Left colon (tissue), 2 donors: Measurements from ENCODE around the gene TMPRSS11E. TPM values are rescaled to one million over a fixed set of nuclear protein-coding genes. Genes with fewer than 3 reads are reported as not detected.
"Not testable (repeated sequence)": the region's sequence is repeated elsewhere in the genome, so short reads cannot be mapped to it uniquely, and the experiment has no call there.

Experiments used
- ATAC-seq: fragments of 200-7000 bp; cut with Tn5 transposase; one replicate; pipeline ENCODE4 v1.9.1; 2020; ENCODE audit warnings: mild to moderate bottlenecking, moderate library complexity
- DNase-seq, 2 donors: peaks; one replicate each; pipeline ENCODE4 v3.0.0-alpha.2; 2020
- intact Hi-C, 2 donors: fragments of 100-400 bp; cut with DNase I in 1 of 2; cut with micrococcal nuclease in 1 of 2; formaldehyde crosslinking; loops; one replicate each; pipeline versions ENCODE4 v1.11.2 to v1.14.0; 2022; cut with DNase I, micrococcal nuclease
- long read RNA-seq: library from polyadenylated mRNA; unstranded; transcript quantifications from one replicate; pipeline ENCODE4 v2.0.0, GENCODE V29; 2021
- total RNA-seq, 2 donors: library from RNA; stranded (reverse); fragmentation: NEBNext Ultra II Directional; extraction: Animal tissue kit (Norgen Biotek cat#: 25700); gene quantifications; one replicate each; pipeline ENCODE4 v1.2.1, GENCODE V29; 2021
- donor health status: DM: no; HTN: no; CAD: no.
- donor health status: DM: yes; HTN: yes; CAD: no.

The TMPRSS11E gene, protein sequence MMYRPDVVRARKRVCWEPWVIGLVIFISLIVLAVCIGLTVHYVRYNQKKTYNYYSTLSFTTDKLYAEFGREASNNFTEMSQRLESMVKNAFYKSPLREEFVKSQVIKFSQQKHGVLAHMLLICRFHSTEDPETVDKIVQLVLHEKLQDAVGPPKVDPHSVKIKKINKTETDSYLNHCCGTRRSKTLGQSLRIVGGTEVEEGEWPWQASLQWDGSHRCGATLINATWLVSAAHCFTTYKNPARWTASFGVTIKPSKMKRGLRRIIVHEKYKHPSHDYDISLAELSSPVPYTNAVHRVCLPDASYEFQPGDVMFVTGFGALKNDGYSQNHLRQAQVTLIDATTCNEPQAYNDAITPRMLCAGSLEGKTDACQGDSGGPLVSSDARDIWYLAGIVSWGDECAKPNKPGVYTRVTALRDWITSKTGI
- total RNA-seq = not detected
- long read RNA-seq = 0 reads

DNA sequence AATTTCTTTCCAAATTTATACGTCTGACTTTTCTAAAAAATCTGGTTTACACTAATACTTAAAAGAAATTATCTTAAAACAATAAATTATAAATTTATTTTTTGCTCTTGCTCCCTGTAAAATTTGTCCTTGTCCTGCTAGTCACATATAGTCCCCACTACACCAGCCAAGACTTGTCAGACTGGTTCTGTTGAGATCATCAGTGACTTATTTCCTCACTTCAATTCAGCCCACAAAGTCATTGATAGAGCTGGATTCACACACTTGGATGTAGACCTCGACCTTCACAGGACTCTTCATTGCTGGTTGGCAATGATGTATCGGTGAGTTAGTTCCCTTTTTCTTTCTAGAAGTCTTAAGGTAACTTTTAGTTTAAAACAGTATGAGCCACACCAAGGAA lies at the start of gene TMPRSS11E:
TSS of gene TMPRSS11E (plus strand) at position 263 of the 400 bp plus-strand sequence. CDS start at position 313, 50 bp downstream.
- ATAC-seq = no peak
- intact Hi-C loops = no loop called here
- no peak for DNase-seq

DNA sequence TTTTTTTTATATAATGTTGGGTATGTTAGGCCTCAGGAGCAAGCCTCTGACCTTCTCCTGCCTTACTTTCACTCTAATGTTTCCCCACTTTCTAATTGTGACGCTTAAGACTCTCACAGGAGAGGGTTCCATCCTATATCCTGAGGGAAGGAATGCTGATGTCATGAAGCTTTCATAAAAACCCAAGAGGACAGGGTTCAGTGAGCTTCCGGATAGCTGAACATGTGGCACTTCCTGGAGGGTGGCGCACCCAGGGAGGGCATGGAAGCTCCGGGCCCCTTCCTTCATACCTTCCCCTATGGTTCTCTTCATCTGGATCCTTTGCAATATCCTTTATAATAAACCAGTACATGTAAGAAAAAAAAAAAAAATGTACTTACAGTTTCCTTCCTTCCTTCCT lies 48.0 kb upstream of the TMPRSS11E start:
- intact Hi-C loops = no loop called here
- DNase-seq (no peak), ATAC-seq (no peak)

DNA sequence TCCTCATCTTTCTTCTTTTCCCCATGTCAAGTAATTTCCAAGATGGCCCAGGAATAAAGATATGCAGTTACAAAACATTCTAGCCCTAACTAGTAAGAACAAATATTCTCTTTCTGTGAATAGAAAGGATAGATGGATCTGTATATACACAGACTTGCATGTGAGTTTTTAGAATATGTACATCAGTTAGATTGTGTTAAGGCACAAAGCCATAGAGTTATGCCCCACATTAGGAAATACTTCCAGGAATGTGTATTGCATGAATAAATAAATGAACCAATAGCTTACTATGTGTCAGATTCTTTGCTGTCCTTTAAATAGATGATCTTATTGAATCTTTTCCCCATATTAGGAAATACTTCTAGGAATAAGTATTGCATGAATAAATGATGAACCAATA lies 46.0 kb upstream of the TMPRSS11E start:
- no peak for ATAC-seq
- no peak for DNase-seq
- intact Hi-C loops = no loop called here

DNA sequence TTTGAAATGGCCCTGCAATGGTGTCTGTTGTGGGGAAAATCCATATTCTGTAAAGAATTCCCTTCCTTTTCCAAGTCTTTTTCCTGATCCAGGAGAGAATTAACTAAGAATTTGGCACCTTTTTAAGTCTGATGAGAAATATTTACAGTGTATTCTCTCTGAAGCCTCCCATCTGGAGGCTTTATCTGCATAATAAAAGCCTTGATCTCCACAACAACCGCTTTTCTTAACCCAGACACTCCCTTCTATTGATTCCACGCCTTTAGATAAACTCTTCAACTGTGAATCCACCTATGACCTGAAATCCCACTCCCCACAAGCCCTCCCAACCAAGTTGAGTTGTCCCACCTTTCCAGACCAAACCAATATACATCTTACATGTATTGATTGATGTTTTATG lies 43.1 kb upstream of the TMPRSS11E start:
- no peak for DNase-seq
- intact Hi-C loops = no loop called here
- ATAC-seq = no peak

DNA sequence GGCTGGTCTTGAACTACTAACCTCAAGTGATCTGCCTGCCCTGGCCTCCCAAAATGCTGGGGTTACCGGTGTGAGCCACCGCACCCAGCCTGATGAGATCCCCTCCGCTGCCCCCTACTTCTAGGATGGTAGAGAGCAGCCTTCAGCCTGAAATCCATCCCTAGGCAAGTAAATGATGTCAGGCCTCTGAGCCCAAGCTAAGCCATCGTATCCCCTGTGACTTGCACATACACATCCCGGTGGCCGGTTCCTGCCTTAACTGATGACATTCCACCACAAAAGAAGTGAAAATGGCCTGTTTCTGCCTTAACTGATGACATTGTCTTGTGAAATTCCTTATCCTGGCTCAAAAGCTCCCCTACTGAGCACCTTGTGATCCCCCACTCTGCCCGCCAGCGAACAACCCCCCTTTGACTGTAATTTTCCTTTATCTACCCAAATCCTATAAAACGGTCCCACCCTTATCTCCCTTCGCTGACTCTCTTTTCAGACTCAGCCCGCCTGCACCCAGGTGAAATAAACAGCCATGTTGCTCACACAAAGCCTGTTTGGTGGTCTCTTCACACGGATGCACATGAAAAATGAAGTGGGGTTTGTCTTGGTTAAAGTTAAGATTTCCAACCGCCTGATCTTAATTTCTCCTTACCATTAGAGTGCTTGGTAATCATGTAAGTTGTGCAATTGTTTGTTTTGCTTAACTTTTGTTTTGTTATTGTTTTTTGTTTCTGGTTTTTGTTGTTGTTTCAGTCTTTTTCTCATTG lies 41.4 kb upstream of the TMPRSS11E start:
- ATAC-seq, intact Hi-C loops, DNase-seq: not testable (repeated sequence)

DNA sequence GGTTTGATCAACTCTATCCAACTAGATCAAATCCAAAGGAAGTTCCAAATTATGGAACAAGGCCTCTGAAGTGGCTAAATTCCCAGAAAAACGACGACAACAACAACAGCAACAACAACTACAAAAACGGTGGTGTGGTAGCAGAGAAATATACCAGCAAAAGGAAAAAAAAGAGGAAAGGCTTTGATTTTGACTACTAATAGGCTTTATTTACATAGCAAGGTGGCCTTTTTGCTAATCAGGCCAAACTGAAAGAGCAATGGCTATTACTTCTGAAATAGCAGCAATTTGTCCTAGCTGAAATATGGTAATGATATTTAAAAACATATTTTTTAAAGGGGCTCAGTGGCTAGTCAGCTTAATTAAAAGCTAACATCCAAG lies 40.8 kb upstream of the TMPRSS11E start:
- intact Hi-C loops = no loop called here
- DNase-seq (no peak), ATAC-seq (no peak)

DNA sequence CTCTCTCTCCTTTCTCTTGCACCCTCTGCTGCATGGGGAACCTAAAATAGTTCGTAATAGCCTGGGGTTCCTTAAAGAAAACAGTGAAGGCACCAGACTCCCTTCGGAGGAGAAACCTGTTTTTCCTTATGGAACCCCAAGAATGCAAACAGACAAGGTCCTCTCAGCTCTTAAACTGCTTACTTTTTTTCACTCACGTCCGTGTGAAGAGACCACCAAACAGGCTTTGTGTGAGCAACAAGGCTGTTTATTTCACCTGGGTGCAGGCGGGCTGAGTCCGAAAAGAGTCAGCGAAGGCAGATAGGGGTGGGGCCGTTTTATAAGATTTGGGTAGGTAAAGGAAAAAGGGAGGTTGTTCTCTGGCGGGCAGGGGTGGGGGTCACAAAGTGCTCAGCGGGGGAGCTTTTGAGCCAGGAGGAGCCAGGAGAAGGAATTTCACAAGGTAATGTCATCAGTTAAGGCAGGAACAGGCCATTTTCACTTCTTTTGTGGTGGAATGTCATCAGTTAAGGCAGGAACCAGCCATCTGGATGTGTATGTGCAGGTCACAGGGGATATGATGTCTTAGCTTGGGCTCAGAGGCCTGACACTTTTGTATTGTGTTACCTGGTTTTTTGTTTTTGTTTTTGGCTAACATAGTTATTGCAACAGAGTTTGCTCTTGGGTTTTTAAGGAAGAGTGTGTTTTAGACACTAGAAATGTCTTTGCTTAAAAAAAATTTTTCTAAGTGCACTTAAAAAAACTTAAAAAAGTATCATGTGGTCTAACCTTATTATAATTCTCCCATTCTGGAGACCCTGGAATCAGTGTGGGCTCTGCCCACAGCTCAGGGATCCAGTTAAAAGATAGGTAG lies 40.0 kb upstream of the TMPRSS11E start:
- ATAC-seq, intact Hi-C loops: not testable (repeated sequence)

DNA sequence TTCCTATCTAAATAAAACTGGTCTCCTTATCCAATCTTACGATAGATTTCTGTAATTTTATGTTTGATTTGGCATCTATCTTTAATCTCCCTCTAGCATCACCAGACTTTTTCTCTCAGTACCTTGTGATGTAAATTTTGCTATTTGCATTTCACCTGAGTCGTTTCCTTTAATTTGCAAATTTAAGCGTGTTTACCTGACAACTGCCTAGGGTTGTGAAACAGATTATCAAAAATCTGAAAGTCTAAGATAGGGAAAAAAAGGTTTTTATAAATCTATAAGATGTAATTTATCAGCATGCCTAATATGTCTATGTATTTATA lies 39.4 kb upstream of the TMPRSS11E start:
- ATAC-seq = no peak
- DNase-seq = no peak
- intact Hi-C loops = no loop called here

More for the DNA sequence above, 40.0 kb upstream of the TMPRSS11E start:
- DNase-seq = not testable (repeated sequence)

DNA sequence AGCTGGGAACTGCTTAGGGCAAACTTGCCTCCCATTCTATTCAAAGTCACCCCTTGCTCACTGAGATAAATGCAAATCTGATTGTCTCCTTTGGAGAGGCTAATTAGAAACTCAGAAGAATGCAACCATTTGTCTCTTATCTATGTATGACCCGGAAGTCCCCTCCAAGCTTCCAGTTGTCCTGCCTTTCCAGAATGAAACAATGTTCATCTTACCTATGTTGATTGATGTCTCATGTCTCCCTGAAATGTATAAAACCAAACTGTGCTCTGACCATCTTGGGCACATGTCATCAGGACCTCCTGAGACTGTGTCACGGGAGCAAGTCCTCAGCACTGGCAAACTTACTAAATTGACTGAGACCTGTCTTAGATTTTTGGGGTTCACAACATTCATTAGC lies 37.1 kb upstream of the TMPRSS11E start:
- no peak for ATAC-seq
- intact Hi-C loops = no loop called here
- no peak for DNase-seq

DNA sequence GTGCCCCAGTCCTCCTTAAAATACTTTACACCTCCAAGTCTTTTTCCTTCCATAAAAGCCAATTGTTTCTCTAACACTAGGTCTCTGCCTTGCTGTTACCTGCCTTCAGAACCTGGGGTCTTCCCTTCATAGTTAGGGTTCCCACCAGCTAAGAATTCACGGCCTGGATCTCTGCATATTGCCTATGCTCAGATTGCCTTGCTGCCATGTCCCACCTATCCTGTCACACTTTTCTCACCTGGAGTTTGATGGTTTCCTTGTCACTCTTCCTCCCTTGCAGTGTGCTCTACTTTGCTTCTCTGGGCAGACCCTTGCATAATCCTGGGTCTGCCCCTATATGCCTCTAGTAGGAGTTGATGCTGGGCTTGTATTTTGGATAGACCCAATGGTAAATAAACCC lies 36.6 kb upstream of the TMPRSS11E start:
- no peak for ATAC-seq
- intact Hi-C loops = no loop called here

DNA sequence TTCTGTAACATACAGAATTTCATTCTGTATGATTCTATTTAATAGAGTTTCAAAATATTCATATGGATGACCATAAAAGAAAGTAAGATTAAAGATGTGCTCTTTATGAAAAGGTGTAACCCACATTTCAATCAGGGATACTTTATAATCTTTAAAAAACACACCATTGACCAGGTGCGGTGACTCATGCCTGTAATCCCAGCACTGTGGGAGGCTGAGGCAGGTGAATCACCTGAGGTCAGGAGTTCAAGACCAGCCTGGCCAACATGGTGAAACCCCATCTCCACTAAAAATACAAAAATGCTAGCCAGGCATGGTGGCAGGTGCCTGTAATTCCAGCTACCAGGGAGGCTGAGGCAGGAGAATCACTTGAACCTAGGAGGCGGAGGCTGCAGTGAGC lies 35.2 kb upstream of the TMPRSS11E start:
- DNase-seq, intact Hi-C loops, ATAC-seq: not testable (repeated sequence)

More for the DNA sequence above, 36.6 kb upstream of the TMPRSS11E start:
- DNase-seq = no peak

DNA sequence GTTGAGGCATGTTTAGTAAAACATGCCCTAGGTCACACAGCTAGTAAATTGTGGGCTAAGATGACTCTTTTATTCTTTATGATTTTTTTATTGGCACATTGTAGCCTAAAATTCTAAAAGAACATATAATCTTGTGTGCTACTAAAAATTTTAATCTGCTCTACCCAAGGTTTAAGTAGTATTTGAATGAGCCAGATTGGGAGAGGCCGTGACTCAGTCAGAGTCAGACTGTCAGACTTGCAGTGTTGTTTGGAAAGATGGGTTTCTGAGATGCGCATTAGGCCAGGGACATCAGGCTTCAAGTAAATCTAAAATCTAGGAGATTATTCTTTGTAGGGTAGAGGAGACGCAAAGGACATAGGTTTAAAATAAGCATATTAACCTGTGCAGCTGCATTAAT lies 30.7 kb upstream of the TMPRSS11E start:
- no peak for ATAC-seq
- intact Hi-C loops = no loop called here

DNA sequence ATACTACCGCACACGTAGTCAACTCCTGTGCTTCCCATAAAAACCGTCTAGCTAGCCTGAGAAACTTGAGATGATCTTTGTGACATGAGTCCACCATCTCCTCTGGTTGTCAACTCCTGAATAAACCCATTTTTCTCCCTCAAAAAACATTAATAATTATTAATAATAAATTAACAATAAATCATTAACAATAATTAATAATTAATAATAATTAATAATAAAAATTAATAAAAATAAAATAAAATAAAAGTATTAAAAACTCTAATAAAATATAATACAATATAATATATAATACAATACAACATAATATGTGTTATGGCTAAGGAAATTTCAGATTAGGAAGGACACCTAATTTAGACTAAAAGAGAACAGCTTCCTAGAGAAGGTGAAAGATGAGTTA lies 20.7 kb upstream of the TMPRSS11E start:
- intact Hi-C loops = no loop called here
- DNase-seq = no peak
- no peak for ATAC-seq

More for the DNA sequence above, 30.7 kb upstream of the TMPRSS11E start:
- no peak for DNase-seq

DNA sequence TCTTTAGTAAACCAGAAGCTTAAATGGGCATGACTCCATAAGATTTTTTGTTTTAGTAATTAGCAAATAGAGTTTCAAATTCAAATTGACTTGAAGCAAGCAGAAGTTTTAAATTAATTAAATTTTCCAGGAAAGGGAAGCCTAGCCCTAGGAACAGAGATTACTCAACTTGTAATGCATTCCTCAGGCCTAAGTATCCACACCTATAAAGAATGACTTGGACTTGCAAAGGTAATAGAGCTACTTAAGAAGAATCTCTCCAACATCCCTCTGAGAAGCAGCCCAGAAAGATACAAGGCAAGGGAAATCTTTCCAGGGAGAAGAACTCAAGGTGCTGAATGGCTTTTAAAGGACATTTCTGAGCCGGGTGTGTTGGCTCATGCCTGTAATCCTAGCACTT lies 16.9 kb upstream of the TMPRSS11E start:
- intact Hi-C loops = no loop called here
- no peak for ATAC-seq
- no peak for DNase-seq

DNA sequence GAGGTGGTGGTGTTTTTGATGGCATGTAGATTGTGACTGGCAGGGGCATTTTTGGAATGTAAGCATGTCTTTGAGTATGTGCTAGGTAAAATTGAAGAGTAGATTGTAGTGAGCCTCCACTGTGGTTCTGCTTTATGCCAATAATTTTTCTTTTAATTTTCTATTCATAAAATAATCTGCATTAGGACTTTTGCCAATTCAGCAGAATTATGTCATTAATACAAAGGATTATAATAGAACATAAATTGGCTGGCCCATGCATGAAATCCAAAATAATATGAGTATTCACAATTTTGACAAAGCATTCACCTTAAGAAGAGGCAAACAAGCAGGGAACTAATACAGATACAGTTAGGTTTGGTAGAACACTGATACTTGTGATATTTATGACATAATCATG lies 14.9 kb upstream of the TMPRSS11E start:
- ATAC-seq = no peak
- DNase-seq = no peak
- intact Hi-C loops = no loop called here

DNA sequence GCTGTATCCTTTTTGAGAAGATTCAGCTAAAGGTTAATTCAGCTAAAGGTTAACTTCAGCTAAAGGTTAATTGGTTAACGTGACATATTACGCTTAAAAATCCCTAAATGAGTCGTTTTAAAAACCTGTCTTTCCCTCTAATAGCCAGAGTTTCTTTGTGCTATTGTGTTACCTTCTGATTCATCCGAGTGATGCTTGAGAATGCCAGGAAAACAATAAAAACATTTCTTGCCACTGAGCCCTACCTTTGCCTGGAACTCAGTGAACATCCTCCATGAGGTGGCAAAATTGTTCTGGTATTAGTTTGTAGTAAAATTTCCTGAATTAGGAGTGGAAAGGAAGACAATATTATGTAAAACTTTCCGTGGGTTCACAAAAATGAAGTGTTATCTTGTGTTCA lies 13.7 kb upstream of the TMPRSS11E start:
- intact Hi-C loops = no loop called here
- ATAC-seq = no peak
- DNase-seq = no peak

DNA sequence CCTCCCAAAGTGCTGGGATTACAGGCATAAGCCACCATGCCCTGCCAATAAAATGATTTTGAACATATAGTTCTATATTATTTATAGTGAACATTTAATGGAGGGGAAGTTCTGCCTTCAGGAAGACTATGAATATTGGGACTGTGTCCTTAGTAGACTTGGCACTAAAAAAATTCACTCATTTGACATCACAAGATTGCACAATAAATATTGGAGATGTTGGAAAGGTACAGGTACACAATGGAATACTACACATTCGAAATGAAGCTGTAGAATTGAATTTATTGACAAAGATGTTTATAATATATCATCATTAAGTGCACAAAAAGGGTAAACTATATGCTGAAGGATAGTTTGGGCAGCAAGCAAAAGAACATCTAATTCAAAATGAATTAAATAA lies 13.0 kb upstream of the TMPRSS11E start:
- DNase-seq (no peak), ATAC-seq (no peak)
- intact Hi-C loops = no loop called here

DNA sequence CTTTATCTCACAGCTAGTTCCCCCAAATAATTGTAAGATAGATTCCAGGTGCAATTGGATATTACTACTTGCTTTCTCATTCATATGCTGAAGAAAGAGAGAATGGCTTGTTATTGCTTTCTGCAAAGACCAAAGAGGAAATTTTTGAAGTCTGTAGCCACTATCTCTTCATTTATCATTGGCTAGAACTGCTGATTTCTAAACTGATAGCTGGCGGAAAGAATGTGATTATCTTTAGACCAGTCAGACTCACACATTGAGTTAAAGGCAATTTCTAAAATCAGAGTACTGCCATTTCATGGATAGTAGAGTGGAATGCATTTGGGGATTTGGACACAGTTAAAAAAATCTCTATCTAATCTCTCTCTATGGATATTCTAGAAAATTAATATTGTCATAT lies 12.4 kb upstream of the TMPRSS11E start:
- intact Hi-C loops = no loop called here
- no peak for DNase-seq

DNA sequence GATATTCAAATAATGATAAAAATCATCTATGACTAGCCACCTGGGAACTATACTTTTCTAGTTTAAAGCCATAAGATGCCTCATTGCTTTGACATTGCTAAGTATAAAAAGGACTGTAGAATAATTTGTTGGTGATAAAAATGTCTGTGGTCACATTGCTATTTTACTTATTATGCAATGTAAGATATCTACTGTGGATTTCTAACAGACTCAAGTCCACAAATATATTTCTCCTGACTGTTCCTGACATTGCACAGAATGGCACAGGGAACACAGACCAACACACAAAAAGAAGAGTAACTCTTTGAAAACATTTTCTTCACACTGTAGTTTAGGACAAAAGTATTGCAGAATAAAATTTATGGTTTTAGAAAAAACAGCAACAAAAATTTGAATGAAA lies 2.2 kb upstream of the TMPRSS11E start:
- ATAC-seq (no peak), DNase-seq (no peak)
- intact Hi-C loops = no loop called here

More for the DNA sequence above, 12.4 kb upstream of the TMPRSS11E start:
- ATAC-seq = no peak
